OCI-LY1 (cell line): Measurements from ENCODE around the gene RHOG.

ENCODE experiments used
- CTCF ChIP-seq: fragments of 200-600 bp; sonication (generic), shearing (Covaris generic); IDR thresholded peaks from 2 replicates; pipeline ENCODE4 v1.5.1; 2017; ENCODE audit warnings: mild to moderate bottlenecking, antibody characterized with exemption, low read length, moderate library complexity, mixed read lengths
- EZH2 ChIP-seq: fragments of 200-600 bp; sonication (generic), shearing (Covaris generic); IDR thresholded peaks from 2 replicates; pipeline ENCODE4 v1.8.0; 2017; ENCODE audit warnings: borderline replicate concordance, mixed run types, mild to moderate bottlenecking, antibody characterized with exemption, low read length, moderate library complexity, mixed read lengths

GRCh38 chr11:3882655-3883054, 41.9 kb upstream of the RHOG start:
- peak; percentile 12; the same call in 1 of the 2 replicates for TF ChIP-seq CTCF
- no peak for TF ChIP-seq EZH2
